SK-N-MC (cell line): ENCODE results near the gene FBXL14.
A peak's percentile ranks its signal among the peaks of the same experiment; 100 is the strongest.

Experiments
- DNase-seq: peaks from one replicate; pipeline ENCODE4 v3.0.0-alpha.2; 2011; ENCODE audit warnings: low read depth, low spot score
- H3K27ac ChIP-seq: fragments of 200-600 bp; sonication (generic); 2 replicates; pipeline ENCODE4 v1.5.1; 2016; ENCODE audit warnings: mixed run types
- H3K36me3 ChIP-seq: fragments of 200-600 bp; sonication (generic); 2 replicates; pipeline ENCODE4 v1.6.1; 2017; ENCODE audit warnings: antibody characterized with exemption, low read length, mixed read lengths; ENCODE audit not compliant: insufficient read depth
- H3K4me3 ChIP-seq: fragments of 200-600 bp; sonication (generic); 2 replicates; pipeline ENCODE4 v1.5.1; 2016
- H3K9ac ChIP-seq: fragments of 200-600 bp; sonication (generic); 2 replicates; pipeline ENCODE4 v1.8.0; 2017; ENCODE audit warnings: mixed run types, mixed read lengths; ENCODE audit not compliant: insufficient read length
- H3K9me3 ChIP-seq: fragments of 200-600 bp; sonication (generic); 2 replicates; pipeline ENCODE4 v1.6.1; 2017; ENCODE audit warnings: low read depth, mild to moderate bottlenecking, antibody characterized with exemption, low read length, moderate library complexity, mixed read lengths
- EZH2 ChIP-seq: fragments of 200-600 bp; sonication (generic); IDR thresholded peaks from one replicate; pipeline ENCODE4 v1.6.1; 2017; ENCODE audit warnings: antibody characterized with exemption
- FOXP2 ChIP-seq: optimal IDR thresholded peaks from 2 replicates; pipeline ENCODE3; 2011; ENCODE audit warnings: mild to moderate bottlenecking, moderate library complexity; ENCODE audit not compliant: insufficient read depth; ENCODE audit errors: extremely low read length, control extremely low read depth
- POLR2AphosphoS5 ChIP-seq: IDR thresholded peaks from 2 replicates; pipeline ENCODE4 v1.6.1; 2012; ENCODE audit warnings: mild to moderate bottlenecking, low read depth, low read length, borderline replicate concordance

Gene FBXL14

DNA sequence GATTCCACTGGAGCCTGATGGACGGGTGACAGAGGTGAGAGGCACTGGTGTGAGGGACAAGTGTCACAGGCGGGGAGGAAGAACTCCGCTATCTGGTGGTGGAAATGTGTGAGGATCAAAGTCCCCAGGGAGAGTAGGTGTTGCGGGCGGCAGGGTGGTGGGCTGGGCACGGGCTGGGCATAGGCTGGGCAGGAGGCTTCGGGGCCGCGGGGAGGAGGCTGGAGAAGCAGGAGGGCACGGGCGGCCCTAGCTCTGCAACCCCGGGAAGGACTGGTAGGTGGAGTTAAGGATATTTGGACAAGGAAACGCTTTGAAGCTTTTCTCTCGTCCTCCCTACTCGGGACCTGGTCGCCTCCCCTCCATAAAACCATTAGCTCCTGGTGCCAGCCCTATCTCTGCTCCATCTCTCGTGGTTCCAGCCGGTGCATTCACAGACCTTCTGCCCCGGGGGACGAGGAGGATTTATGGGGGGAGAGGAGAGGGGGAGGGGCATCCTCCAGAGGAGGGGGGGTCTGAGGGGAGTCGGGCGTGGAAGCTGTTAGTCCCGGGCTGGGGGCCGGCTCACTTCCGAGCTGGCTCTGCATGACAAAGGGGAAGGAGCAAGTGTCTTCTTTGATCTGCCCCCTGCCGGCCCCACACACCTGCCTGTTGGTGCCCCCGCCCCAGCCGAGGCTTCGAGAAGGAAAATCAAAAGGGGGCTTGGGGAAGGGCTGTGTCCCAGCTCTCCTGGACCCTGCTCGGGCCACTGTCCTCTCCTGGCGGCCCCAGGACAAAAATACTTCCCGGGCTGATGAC is 35.2 kb upstream of the FBXL14 start:
- no peak for DNase-seq
- Histone ChIP-seq H3K9me3 (no peaks in the 10 kb centered on the region), H3K36me3 (no peaks in the 10 kb centered on the region), H3K9ac (no peak overlapping the region), H3K4me3 (peak overlapping the region; percentile 64), H3K27ac (no peak overlapping the region)
- no peak for TF ChIP-seq POLR2AphosphoS5

DNA sequence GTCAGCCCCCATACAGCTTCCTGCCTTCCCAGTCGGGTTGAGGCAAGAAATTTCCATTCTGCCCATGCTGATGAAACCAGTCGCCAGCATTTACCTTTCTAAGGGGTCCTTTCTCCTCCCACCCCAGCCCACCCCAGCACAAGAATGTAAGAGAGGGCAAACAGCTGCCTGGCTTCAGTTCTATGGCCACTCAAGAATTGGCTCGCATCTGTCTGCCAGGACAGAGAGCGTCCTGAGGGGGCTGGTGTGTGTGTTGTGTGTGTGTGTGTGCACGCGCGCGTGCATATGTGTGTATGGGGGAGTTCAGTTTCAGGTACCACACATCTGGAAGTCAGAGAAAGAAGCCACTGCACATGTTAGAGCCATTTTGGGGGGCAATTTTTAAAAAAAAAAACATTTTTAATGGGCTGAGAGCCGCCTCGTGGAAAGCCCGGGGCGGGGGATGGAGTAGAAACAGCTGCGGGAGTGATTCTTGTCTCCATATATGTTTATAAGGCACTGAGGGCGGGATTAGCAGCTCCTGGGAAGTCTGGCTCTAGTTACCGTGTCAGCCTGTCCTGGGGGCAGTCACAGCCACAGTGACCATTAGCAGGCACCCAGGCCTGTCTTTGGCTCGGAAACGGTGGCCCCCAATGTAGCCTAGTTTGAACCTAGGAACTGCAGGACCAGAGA is 34.4 kb upstream of the FBXL14 start, which contains the start of gene WNT5B:
TSS of gene WNT5B (plus strand) at position 566 of the 672 bp plus-strand sequence. CDS start 2,124 bp downstream, outside the sequence.
- TF ChIP-seq FOXP2 = no peak
- TF ChIP-seq POLR2AphosphoS5 = no peak
- TF ChIP-seq EZH2 = no peak
- no peak for DNase-seq
- Histone ChIP-seq H3K27ac (no peak within 1 kb of the TSS), H3K9ac (no peak within 1 kb of the TSS), H3K36me3 (no peaks in the 10 kb centered on the region), H3K4me3 (peak within 1 kb of the TSS; percentile 64), H3K9me3 (no peaks in the 10 kb centered on the region)

DNA sequence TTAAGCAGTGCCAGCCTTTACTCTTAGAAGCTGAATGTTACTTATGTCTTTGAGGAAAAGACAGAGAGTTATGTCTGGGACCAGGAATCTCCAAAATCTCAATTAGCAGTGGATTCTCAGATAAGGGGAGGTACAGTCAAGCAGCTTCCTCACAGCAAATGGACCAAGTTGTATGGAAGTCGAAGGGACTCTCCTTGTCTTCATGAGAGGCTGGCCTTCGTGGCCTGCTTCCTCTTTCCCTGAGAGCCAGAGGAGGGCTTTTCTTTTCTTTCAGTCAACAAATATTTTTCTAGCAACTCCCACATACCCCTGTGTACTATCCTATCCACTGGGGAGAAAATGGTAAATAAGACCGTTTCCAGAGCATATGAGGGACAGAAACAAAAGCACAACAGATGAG is 28.0 kb upstream of the FBXL14 start:
- no peak for TF ChIP-seq EZH2
- TF ChIP-seq FOXP2 = no peak
- no peak for TF ChIP-seq POLR2AphosphoS5
- H3K9me3 ChIP-seq = no peaks in the 10 kb centered on the region
- H3K4me3 ChIP-seq = no peak overlapping the region

DNA sequence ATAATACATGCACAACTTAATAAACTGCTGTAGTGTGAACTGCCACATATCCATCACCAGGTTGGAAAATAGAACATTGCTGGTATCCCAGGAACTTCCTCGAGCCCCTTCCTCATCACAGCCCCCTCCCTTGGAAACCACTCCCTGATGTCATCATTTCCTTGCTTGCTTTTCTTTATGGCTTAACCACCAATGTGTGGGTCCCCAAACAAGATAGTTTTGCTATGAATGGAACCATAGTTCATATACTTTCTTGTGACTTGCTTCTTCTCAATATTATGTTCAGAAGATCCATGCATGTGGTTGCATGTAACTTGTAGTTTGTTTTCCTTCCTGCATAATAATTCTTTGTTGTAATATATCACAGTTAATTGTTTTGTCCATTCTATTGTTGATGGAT is 25.7 kb upstream of the FBXL14 start:
- Histone ChIP-seq H3K9ac (no peak overlapping the region), H3K27ac (peak overlapping the region; percentile 91), H3K4me3 (no peak overlapping the region), H3K9me3 (no peaks in the 10 kb centered on the region), H3K36me3 (no peaks in the 10 kb centered on the region)
- DNase-seq = no peak
- TF ChIP-seq POLR2AphosphoS5 (no peak), EZH2 (no peak), FOXP2 (no peak)

More for the DNA sequence above, 28.0 kb upstream of the FBXL14 start:
- no peak overlapping the region for H3K9ac ChIP-seq
- no peaks in the 10 kb centered on the region for H3K36me3 ChIP-seq
- H3K27ac ChIP-seq = no peak overlapping the region
- DNase-seq = no peak

DNA sequence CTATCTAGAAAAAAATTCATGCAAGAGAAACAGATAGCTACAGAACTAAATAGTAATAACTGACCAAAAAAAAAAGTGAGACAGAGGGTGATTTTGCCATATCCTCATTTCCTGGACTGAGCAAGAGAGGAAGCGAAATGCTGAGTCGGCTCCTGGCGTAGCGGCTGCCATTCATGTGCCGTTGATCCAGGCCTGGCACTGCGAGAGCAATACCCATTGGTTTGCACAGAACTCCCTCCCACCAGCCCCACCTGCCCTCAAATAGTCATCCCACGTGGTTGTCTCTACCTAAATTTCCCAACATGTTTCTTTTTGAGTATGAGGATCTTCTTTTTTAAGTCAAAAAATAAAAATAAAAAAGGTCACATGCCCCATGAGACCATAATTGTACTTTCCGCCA is 25.2 kb upstream of the FBXL14 start:
- H3K9me3 ChIP-seq = no peaks in the 10 kb centered on the region
- TF ChIP-seq EZH2 (no peak), FOXP2 (no peak), POLR2AphosphoS5 (no peak)
- H3K4me3 ChIP-seq = peak overlapping the region; percentile 72
- DNase-seq = no peak
- peak overlapping the region; percentile 91 for H3K27ac ChIP-seq
- H3K9ac ChIP-seq = no peak overlapping the region
- H3K36me3 ChIP-seq = no peaks in the 10 kb centered on the region

GRCh38 chr12:1619159-1619558 is 24.8 kb upstream of the FBXL14 start:
- H3K27ac ChIP-seq = peak overlapping the region; percentile 91
- peak; percentile 80 for DNase-seq
- peak overlapping the region; percentile 72 for H3K4me3 ChIP-seq
- peak overlapping the region; percentile 52 for H3K9ac ChIP-seq
- TF ChIP-seq EZH2 = no peak
- TF ChIP-seq FOXP2 = no peak
- no peak; the same call in 1 of the 2 replicates for TF ChIP-seq POLR2AphosphoS5
- no peaks in the 10 kb centered on the region for H3K36me3 ChIP-seq
- H3K9me3 ChIP-seq = no peaks in the 10 kb centered on the region

GRCh38 chr12:1618489-1618888 is 24.1 kb upstream of the FBXL14 start:
- H3K36me3 ChIP-seq = no peaks in the 10 kb centered on the region
- no peaks in the 10 kb centered on the region for H3K9me3 ChIP-seq
- DNase-seq = no peak
- H3K4me3 ChIP-seq = peak overlapping the region; percentile 72; the same call in 1 of the 2 replicates
- no peak for TF ChIP-seq FOXP2
- no peak for TF ChIP-seq EZH2
- no peak for TF ChIP-seq POLR2AphosphoS5
- peak overlapping the region; percentile 91 for H3K27ac ChIP-seq
- peak overlapping the region; percentile 8 for H3K9ac ChIP-seq

DNA sequence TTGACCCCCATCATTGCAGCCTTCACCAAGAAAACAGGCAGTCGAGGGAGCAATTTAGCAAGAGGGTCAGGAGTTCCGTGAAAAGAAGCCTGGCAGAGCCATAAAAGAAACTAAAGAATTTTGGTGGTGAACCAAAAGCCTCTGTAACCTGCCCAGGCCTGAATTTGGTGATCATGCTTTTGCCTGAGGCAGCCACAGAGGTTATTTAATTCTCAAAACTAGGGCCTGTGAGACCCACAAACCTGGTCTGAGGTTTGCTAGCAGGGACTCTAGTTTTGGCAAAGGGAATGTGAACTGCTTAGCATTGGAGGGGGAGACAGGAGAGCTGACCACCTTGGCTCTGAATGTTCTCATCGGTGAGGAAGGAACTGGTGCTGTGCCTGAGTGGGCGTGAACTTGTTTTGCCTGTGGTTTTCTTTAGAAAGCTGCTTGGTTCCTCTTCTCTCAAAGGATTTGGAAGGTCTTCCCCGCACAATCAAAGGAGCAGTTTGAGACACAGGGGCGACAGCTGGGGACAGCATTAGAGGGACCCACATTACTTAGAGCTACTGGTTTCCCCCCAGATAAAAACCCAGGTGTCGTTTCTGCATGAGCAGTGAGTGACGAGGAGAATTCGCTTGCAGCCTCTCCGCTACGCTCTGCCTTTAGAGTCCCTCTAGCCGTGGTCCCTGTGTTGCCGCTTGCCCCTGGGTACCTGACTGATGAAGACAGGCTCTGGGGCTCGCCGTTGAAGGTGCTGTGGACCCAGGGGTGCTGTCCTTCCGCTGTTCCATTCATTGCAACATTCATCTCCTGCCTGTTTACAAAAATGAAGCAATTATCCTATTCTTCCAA is 22.1 kb upstream of the FBXL14 start:
- H3K4me3 ChIP-seq = no peak overlapping the region
- no peak overlapping the region for H3K9ac ChIP-seq
- no peak for TF ChIP-seq POLR2AphosphoS5
- TF ChIP-seq EZH2 = no peak
- no peak for TF ChIP-seq FOXP2
- H3K36me3 ChIP-seq = no peaks in the 10 kb centered on the region
- no peak for DNase-seq
- H3K9me3 ChIP-seq = no peaks in the 10 kb centered on the region
- no peak overlapping the region for H3K27ac ChIP-seq
